Prostate gland (tissue), 2 donors: Measurements from ENCODE around the gene SLC9A7. TPM values are rescaled to one million over a fixed set of nuclear protein-coding genes. Genes with fewer than 3 reads are reported as not detected.

ENCODE experiments used
- DNase-seq: peaks from one replicate; pipeline ENCODE4 v3.0.0-alpha.2; 2019; ENCODE audit warnings: low spot score
- H3K27ac ChIP-seq, 2 donors: fragments of 200-600 bp; sonication (generic); 2 replicates each; pipeline ENCODE4 v1.5.1; 2017 to 2019
- H3K27me3 ChIP-seq: fragments of 200-600 bp; sonication (generic); replicated peaks from 2 replicates; pipeline ENCODE4 v1.5.1; 2019; ENCODE audit not compliant: insufficient read depth
- H3K36me3 ChIP-seq, 2 donors: fragments of 200-600 bp; sonication (generic); 1 replicate in 1 of 2; 2 replicates in 1 of 2; pipeline versions ENCODE4 v1.5.1 to v1.8.1; 2017 to 2019
- H3K4me1 ChIP-seq: fragments of 200-600 bp; sonication (generic); replicated peaks from 2 replicates; pipeline ENCODE4 v1.5.1; 2019
- H3K4me3 ChIP-seq, 2 donors: fragments of 200-600 bp; sonication (generic); 2 replicates each; pipeline ENCODE4 v1.5.1; 2017 to 2019
- H3K9me3 ChIP-seq: fragments of 200-600 bp; sonication (generic); 2 replicates; pipeline ENCODE4 v1.5.1; 2017
- POLR2A ChIP-seq: fragments of 450-650 bp; IDR thresholded peaks from one replicate; pipeline ENCODE4 v1.6.1; 2016; ENCODE audit warnings: antibody characterized with exemption, mild to moderate bottlenecking
- POLR2AphosphoS5 ChIP-seq: sonication (generic); formaldehyde crosslinking; IDR thresholded peaks from one replicate; pipeline ENCODE4 v1.6.1; 2017; ENCODE audit warnings: antibody characterized with exemption
- WGBS: methylation state at CpG from one replicate; pipeline ENCODE4 v1.1.5; 2018; 5-methylcytosine and 5-hydroxymethylcytosine counted together
- intact Hi-C: fragments of 100-400 bp; cut with DNase I; formaldehyde crosslinking; loops from one replicate; pipeline ENCODE4 v1.14.2; 2022
- total RNA-seq, 2 donors: library from RNA; depleted of rRNA; stranded (reverse); fragments of >200 nt; gene quantifications; one replicate each; pipeline ENCODE4 v1.1.0, GENCODE V29; 2016
- TF ChIP-seq, protein P1 (sequence below), 4 experiments: fragments of 200-600 bp in 2 of 4; fragments of 450-650 bp in 2 of 4; sonication (generic) in 2 of 4; IDR thresholded peaks; 1 replicate in 3 of 4; 2 replicates in 1 of 4; pipeline ENCODE4 v1.5.1; 2016 to 2019; ENCODE audit warnings: antibody characterized with exemption in 4 of 4, mild to moderate bottlenecking in 2 of 4, moderate library complexity in 2 of 4

SLC9A7 gene
- total RNA-seq, 2 donors from 2014 or later, result 16.5 to 36.5 TPM

DNA sequence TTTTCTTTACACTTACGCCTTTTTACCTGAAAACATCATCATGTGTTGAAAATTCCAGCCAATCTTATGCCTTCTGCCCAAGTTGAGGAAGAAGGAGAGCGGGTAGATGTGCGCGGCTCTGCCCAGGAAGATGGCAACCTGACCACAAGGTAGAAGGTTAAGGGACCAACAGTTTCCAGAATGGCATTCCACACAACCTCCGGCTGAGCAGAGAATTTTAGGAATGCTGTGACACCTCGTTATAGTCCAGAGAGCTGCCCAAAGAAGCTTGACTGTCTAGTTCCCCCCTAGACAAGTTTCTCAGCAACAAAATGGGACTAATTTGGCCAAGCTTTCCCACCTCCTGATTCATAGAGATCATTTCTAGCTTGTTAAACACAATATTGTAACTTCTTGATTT, 110.3 kb downstream of the SLC9A7 start:
- no peaks in the 10 kb centered on the region for H3K4me1 ChIP-seq
- H3K27ac ChIP-seq, result no peak overlapping the region
- H3K36me3 ChIP-seq, result no peaks in the 10 kb centered on the region
- H3K4me3 ChIP-seq, result no peak overlapping the region
- H3K27me3 ChIP-seq, result no peaks in the 10 kb centered on the region
- H3K9me3 ChIP-seq, result no peaks in the 10 kb centered on the region
- no peak for DNase-seq
- WGBS, result 82% methylated on average over 6 of the region's 6 CpGs
- TF ChIP-seq, protein P1, sequence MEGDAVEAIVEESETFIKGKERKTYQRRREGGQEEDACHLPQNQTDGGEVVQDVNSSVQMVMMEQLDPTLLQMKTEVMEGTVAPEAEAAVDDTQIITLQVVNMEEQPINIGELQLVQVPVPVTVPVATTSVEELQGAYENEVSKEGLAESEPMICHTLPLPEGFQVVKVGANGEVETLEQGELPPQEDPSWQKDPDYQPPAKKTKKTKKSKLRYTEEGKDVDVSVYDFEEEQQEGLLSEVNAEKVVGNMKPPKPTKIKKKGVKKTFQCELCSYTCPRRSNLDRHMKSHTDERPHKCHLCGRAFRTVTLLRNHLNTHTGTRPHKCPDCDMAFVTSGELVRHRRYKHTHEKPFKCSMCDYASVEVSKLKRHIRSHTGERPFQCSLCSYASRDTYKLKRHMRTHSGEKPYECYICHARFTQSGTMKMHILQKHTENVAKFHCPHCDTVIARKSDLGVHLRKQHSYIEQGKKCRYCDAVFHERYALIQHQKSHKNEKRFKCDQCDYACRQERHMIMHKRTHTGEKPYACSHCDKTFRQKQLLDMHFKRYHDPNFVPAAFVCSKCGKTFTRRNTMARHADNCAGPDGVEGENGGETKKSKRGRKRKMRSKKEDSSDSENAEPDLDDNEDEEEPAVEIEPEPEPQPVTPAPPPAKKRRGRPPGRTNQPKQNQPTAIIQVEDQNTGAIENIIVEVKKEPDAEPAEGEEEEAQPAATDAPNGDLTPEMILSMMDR (IDR thresholded peaks at IDR 0.05), result no peak
- no peak for TF ChIP-seq POLR2AphosphoS5
- TF ChIP-seq POLR2A, result no peak
- intact Hi-C loops, result no loop called here

GRCh38 chrX:46647251-46647650, 111.7 kb downstream of the SLC9A7 start:
- no peaks in the 10 kb centered on the region for H3K36me3 ChIP-seq
- no peaks in the 10 kb centered on the region for H3K27me3 ChIP-seq
- no peaks in the 10 kb centered on the region for H3K4me1 ChIP-seq
- TF ChIP-seq POLR2A, result no peak
- TF ChIP-seq, protein P1 (IDR thresholded peaks at IDR 0.05), result no peak
- TF ChIP-seq POLR2AphosphoS5, result no peak
- no peaks in the 10 kb centered on the region for H3K9me3 ChIP-seq
- H3K27ac ChIP-seq, result no peak overlapping the region
- DNase-seq, result no peak
- WGBS, result 92% methylated on average over 4 of the region's 5 CpGs
- intact Hi-C loops, result no loop called here
- H3K4me3 ChIP-seq, result no peak overlapping the region

- Histone ChIP-seq H3K27me3 (no peaks in the 10 kb centered on the region), H3K36me3 (no peaks in the 10 kb centered on the region), H3K4me3 (no peak overlapping the region), H3K4me1 (no peaks in the 10 kb centered on the region), H3K9me3 (no peaks in the 10 kb centered on the region), H3K27ac (no peak overlapping the region)
- TF ChIP-seq POLR2A, result no peak
- TF ChIP-seq POLR2AphosphoS5, result no peak
- TF ChIP-seq, protein P1 (IDR thresholded peaks at IDR 0.05), result no peak
- 88% methylated on average over 4 of the region's 4 CpGs for WGBS
- intact Hi-C loops, result no loop called here
- DNase-seq, result no peak
These were observed 113.3 kb downstream of the SLC9A7 start for GRCh38 chrX:46645614-46646013.

DNA sequence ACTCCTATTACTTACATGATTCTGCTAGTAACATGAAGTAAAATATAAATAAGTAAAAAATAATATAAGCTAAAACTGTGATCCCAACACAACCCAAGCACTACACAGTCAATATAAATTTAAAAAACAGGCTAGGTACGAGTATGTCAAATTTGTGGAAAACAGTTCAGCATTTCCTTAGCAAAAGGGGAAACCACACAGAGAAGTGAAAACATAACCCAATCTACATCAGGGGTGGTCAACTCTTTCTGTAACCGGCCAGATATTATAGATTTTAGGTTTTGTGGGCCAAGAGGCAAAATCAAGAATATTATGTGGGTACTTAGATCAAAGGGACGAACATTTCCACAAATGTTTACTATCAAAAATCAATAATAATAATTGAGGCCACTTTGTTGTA, 115.3 kb downstream of the SLC9A7 start:
- TF ChIP-seq POLR2AphosphoS5 (no peak), POLR2A (no peak)
- TF ChIP-seq, protein P1 (IDR thresholded peaks at IDR 0.05), result no peak
- WGBS, result 88% methylated on average over 3 of the region's 3 CpGs
- Histone ChIP-seq H3K27me3 (no peaks in the 10 kb centered on the region), H3K9me3 (no peaks in the 10 kb centered on the region), H3K36me3 (no peaks in the 10 kb centered on the region), H3K27ac (no peak overlapping the region), H3K4me3 (no peak overlapping the region), H3K4me1 (no peaks in the 10 kb centered on the region)
- intact Hi-C loops, result no loop called here
- no peak for DNase-seq

DNA sequence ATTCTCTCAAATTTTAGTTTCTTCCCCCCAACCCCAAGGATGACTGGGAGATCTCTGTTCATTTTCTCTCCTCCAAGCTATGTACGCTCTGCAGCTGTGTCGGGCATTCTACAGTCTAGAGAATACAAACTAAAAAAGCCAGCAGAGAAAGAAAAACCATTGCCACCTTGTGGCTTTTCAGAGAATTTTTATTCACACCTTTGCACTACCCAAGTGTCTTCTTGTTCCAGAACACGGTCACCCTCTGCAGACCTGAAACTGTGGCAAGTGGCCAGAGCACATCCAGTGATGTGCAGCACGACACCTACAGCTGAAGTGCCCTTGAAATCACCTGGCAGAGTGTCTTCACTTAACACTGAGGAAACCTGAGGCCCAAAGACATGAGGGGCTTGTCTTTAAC, 116.8 kb downstream of the SLC9A7 start:
- no peaks in the 10 kb centered on the region for H3K4me1 ChIP-seq
- 40% methylated on average over 4 of the region's 4 CpGs for WGBS
- TF ChIP-seq, protein P1 (IDR thresholded peaks at IDR 0.05), result peak in 3 of 4 experiments; percentile 29 to 42 (median 31)
- TF ChIP-seq POLR2A, result no peak
- no peaks in the 10 kb centered on the region for H3K9me3 ChIP-seq
- H3K4me3 ChIP-seq, result no peak overlapping the region
- H3K36me3 ChIP-seq, result no peaks in the 10 kb centered on the region
- intact Hi-C loops, result no loop called here
- no peak for DNase-seq
- no peaks in the 10 kb centered on the region for H3K27me3 ChIP-seq
- H3K27ac ChIP-seq, result no peak overlapping the region
